ENCODE measurements around the gene CYBC1. TPM values are rescaled to one million over a fixed set of nuclear protein-coding genes. Genes with fewer than 3 reads are reported as not detected.

The CYBC1 gene
- polyA plus RNA-seq, 1 donor from 2014 or later = 66.6 TPM

- H3K4me3 ChIP-seq (ENCODE audit: low read length) = no peak overlapping the region
- no peaks in the 10 kb centered on the region for H3K9me3 ChIP-seq (ENCODE audit: low read length)
- no peak overlapping the region for H3K4me2 ChIP-seq (ENCODE audit: low read length)
- H3K27me3 ChIP-seq (ENCODE audit: insufficient read depth, low read depth, low read length) = no peaks in the 10 kb centered on the region
- no peaks in the 10 kb centered on the region for H3K9me2 ChIP-seq (ENCODE audit: insufficient read depth, low read length)
- H4K20me1 ChIP-seq (ENCODE audit: insufficient read depth) = no peaks in the 10 kb centered on the region
- no peak overlapping the region for H2AFZ ChIP-seq (ENCODE audit: low read depth, low read length)
- no peak overlapping the region for H3K9ac ChIP-seq (ENCODE audit: low read length)
- H3K36me3 ChIP-seq (ENCODE audit: insufficient read depth, low read length) = no peaks in the 10 kb centered on the region
- no peak overlapping the region for H3K27ac ChIP-seq (ENCODE audit: low read length)
- peaks cover 10% of the 10 kb centered on the region for H3K79me2 ChIP-seq (replicated peaks; ENCODE audit: insufficient read depth, low read length)
- no peak for TF ChIP-seq MXI1 (conservative IDR thresholded peaks at IDR 0.05; ENCODE audit: poor library complexity, severe bottlenecking)
- no peak for TF ChIP-seq REST (IDR thresholded peaks at IDR 0.05; ENCODE audit: borderline replicate concordance)
- TF ChIP-seq POLR2AphosphoS5 (IDR thresholded peaks at IDR 0.05) = no peak
- no peak for TF ChIP-seq RAD21 (conservative IDR thresholded peaks at IDR 0.05)
- TF ChIP-seq EZH2 (IDR thresholded peaks at IDR 0.05; ENCODE audit: borderline replicate concordance, insufficient read depth, low read length, poor library complexity, severe bottlenecking) = no peak
- TF ChIP-seq TAF1 (IDR thresholded peaks at IDR 0.05; ENCODE audit: low read depth) = no peak
- no peak for TF ChIP-seq SMC3 (conservative IDR thresholded peaks at IDR 0.05; ENCODE audit: poor library complexity)
- no peak for TF ChIP-seq EP300 (conservative IDR thresholded peaks at IDR 0.05; ENCODE audit: poor library complexity, severe bottlenecking)
- no peak for TF ChIP-seq CTCF (IDR thresholded peaks at IDR 0.05; ENCODE audit: poor library complexity, severe bottlenecking)
- H3F3A ChIP-seq (ENCODE audit: insufficient read depth, low read length, poor library complexity, severe bottlenecking) = no peaks in the 10 kb centered on the region
These were observed 1.6 kb upstream of the CYBC1 start for GRCh38 chr17:82452162-82452561.

GRCh38 chr17:82449883-82450356, 632 bp downstream of the CYBC1 start:
- H2AFZ ChIP-seq (ENCODE audit: low read depth, low read length) = no peak overlapping the region
- H3K4me3 ChIP-seq (ENCODE audit: low read length) = peak overlapping the region; percentile 86
- no peaks in the 10 kb centered on the region for H3K9me3 ChIP-seq (ENCODE audit: low read length)
- H3K79me2 ChIP-seq (replicated peaks; ENCODE audit: insufficient read depth, low read length) = peaks cover 10% of the 10 kb centered on the region
- no peaks in the 10 kb centered on the region for H4K20me1 ChIP-seq (ENCODE audit: insufficient read depth)
- peak overlapping the region; percentile 76 for H3K27ac ChIP-seq (ENCODE audit: low read length)
- peak overlapping the region; percentile 84 for H3K9ac ChIP-seq (ENCODE audit: low read length)
- H3K9me2 ChIP-seq (ENCODE audit: insufficient read depth, low read length) = no peaks in the 10 kb centered on the region
- H3K27me3 ChIP-seq (ENCODE audit: insufficient read depth, low read depth, low read length) = no peaks in the 10 kb centered on the region
- no peaks in the 10 kb centered on the region for H3K36me3 ChIP-seq (ENCODE audit: insufficient read depth, low read length)
- no peaks in the 10 kb centered on the region for H3F3A ChIP-seq (ENCODE audit: insufficient read depth, low read length, poor library complexity, severe bottlenecking)
- peak overlapping the region; percentile 35 for H3K4me2 ChIP-seq (ENCODE audit: low read length)
- no peak for TF ChIP-seq EP300 (conservative IDR thresholded peaks at IDR 0.05; ENCODE audit: poor library complexity, severe bottlenecking)
- no peak for TF ChIP-seq REST (IDR thresholded peaks at IDR 0.05; ENCODE audit: borderline replicate concordance)

All from neural cell (in vitro differentiated cells).